ENCODE measurements around the gene PAQR5.
"Not testable (repeated sequence)": the region's sequence is repeated elsewhere in the genome, so short reads cannot be mapped to it uniquely, and the experiment has no call there.

PAQR5 gene

GRCh38 chr15:69317392-69317841 lies 18.7 kb downstream of the PAQR5 start:
- no peak for DNase-seq

DNA sequence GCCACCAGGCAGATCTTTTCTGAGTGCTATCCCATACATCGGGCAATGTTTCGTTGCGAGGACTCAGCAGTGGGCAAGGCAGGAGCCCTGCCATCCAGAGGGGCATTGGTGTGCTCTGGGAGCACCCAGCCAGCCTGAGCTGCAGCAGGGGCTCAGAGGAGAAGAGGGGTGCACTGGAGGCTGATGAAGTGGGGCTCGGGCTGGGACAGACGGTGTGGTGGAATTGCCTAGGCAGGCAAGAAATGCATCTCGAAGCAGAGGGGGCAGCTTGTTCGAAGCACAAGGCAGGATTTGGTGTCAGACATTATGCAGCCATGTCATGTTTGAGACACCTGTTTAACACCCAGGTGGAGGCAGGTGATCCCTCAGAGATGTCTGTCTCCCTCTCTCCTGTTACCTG lies 19.3 kb downstream of the PAQR5 start:
- DNase-seq: no peak

GRCh38 chr15:69319384-69320375 lies 21.0 kb downstream of the PAQR5 start:
- no peak for DNase-seq

GRCh38 chr15:69320977-69321554 lies 22.4 kb downstream of the PAQR5 start:
- no peak for DNase-seq

DNA sequence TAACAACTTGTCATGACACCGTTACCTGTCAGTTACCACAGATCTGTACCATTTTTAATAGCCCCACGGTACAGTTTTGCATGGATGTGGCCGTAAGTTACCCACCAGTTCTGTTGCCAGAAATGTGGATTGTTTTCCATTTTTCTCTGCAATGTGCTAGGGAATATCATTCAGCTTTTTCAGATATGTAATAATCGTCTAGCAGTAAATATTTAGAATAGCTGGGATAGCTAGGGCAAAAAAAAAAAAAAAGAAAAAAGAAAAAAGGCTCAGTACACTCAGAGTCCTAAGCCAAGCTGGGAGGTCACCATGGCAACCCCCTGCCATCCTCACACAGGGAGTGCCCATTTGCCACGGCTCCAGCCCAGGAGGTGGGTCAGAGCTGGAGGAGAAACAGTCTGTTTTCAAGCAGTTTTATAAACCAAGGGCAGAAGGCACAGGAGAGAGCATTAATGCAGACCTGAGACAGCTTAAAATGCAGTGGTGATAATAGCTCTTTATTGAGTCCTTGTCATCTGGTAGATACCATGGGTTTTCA lies 25.2 kb downstream of the PAQR5 start:
- no peak for DNase-seq

- DNase-seq: no peak
Observed at GRCh38 chr15:69324565-69324964, 25.9 kb downstream of the PAQR5 start.

GRCh38 chr15:69325456-69325971 lies 26.8 kb downstream of the PAQR5 start:
- no peak for DNase-seq

DNA sequence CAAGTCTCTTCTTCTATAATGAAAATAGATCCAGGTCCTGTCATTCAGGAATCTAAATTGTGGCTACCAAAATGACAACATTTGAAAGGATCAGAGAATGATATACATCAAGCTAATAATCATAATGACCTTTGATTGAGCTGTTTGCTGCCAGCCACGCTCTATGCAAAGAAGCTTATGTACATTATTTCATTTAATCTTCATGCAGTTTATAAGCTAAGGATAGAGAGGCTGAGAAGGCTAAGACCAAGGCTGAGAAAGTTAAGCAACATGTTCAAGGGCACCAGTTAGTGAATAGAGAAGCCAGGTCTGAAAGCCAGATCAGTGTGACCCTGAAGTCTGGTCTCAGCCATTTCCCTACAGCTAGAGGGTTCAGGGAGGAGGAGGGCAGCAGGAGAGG lies 29.4 kb downstream of the PAQR5 start:
- DNase-seq: no peak

GRCh38 chr15:69328739-69329138 lies 30.0 kb downstream of the PAQR5 start:
- DNase-seq: no peak

GRCh38 chr15:69337138-69337537 lies 38.4 kb downstream of the PAQR5 start:
- no peak for DNase-seq

- DNase-seq: no peak
Observed at GRCh38 chr15:69338535-69339213, 40.0 kb downstream of the PAQR5 start.

DNA sequence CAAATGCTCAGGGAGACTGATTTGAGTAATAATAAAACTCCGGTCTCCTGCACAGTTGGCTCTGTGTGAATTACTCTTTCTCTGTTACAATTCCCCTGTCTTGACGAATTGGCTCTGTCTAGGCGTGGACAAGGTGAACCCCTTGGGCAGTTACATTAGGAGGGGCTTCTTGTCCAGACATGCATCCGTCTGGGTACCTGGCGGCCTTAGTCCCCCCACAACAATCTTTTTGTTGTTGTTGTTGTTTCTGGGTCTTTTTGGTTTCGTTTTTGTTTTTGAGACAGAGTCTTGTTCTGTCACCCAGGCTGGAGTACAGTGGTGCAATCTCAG lies 40.5 kb downstream of the PAQR5 start:
- DNase-seq: not testable (repeated sequence)

- no peak for DNase-seq
Observed at GRCh38 chr15:69340243-69340900, 41.7 kb downstream of the PAQR5 start.

GRCh38 chr15:69341356-69341755 lies 42.6 kb downstream of the PAQR5 start:
- no peak for DNase-seq

GRCh38 chr15:69342460-69343076 lies 43.9 kb downstream of the PAQR5 start:
- no peak for DNase-seq

- no peak for DNase-seq
Observed at GRCh38 chr15:69343133-69343532, 44.4 kb downstream of the PAQR5 start.

- DNase-seq: no peak
Observed at GRCh38 chr15:69344238-69344637, 45.5 kb downstream of the PAQR5 start.

DNA sequence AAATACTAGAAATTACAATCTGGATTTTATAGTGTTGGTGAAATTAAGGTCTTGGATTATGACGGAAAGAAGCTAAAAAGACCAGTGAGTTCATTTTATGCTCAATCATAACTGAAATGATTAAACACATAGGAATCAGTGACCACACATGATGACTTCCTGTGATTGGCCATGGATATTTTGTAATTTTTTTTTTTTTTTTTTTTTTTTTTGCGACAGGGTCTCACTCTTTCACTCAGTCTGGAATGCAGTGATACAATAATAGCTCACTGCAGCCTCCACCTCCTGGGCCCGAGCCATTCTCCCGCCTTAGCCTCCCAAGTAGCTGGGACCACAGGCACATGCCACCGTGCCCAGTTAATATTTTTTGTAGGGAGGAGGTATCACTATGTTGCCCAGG lies 47.4 kb downstream of the PAQR5 start:
- DNase-seq: no peak

DNA sequence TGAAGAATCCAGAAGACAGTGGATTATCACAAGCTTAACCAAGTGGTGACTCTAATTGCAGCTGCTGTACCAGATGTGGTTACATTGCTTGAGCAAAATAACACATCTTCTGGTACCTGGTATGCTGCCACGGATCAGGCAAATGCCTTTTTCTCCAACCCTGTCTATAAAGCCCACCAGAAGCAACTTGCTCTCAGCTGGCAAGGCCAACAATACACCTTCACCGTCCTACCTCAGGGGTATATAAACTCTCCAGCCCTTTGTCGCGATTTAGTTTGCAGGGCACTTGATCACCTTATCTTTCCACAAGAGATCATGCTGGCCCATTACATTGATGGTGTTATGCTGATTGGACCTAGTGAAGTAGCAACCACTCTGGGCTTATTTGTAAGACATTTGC lies 52.6 kb downstream of the PAQR5 start:
- no peak for DNase-seq

- no peak for DNase-seq
Observed at GRCh38 chr15:69351884-69352283, 53.2 kb downstream of the PAQR5 start.

DNA sequence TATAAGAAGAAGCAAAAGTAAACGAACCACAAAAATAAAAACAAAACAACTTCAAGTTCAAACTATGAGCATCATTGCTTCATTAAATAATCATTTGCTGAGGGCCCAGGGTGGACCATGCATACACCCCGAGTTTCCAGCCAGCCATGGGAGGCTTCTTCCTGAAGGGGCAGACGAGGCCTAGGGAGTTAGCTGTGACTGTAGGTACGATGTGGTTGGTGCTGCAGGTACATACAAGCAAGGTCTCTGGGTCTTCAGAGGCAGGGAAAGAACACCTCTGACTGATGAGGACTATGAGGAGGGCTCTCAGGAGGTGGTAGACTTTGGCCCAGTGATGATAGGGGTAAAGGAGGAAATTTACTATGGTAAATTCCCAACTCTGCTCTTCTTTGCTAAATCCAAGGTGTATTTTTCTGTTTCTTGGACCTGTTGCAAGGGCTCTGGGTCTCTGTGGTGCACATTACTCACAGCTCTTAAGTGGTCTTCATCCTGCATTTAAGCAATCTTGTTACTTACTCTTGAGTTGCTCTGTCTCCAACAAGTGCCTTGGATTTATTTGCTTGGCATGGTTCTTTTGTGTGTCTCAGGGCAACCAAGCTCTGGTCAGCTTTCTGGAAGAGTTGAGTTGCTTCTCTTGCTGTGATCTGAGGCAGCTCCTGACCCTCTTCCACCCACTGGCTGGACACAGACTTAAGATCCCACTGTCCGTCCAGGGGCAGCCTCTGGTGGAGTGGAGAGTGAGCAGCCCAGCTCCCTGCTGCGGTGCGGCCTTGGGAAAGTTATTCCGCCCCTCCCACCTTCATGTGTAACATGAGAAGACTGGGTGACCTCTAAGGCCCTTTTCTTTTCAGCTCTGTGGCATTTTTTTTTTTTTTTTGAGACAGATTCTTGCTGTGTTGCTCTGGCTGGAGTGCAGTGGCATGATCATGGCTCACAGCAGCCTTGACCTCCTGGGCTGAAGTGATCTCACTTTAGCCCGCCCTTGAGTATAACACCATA lies 59.4 kb downstream of the PAQR5 start:
- DNase-seq: no peak

Measured in T1000 (cell line).